ENCODE measurements around the gene GAA. TPM values are rescaled to one million over a fixed set of nuclear protein-coding genes. Genes with fewer than 3 reads are reported as not detected.

Gene GAA
- total RNA-seq (2022; extraction: Qiagen RNA extraction) = 41.2 to 68.6 TPM (median 61.1 TPM) in 5 replicates

GRCh38 chr17:80101011-80101945 lies at the start of gene GAA:
Gene GAA (plus strand): TSS chr17:80101581. CDS start chr17:80104587, 3,006 bp downstream.

DNA sequence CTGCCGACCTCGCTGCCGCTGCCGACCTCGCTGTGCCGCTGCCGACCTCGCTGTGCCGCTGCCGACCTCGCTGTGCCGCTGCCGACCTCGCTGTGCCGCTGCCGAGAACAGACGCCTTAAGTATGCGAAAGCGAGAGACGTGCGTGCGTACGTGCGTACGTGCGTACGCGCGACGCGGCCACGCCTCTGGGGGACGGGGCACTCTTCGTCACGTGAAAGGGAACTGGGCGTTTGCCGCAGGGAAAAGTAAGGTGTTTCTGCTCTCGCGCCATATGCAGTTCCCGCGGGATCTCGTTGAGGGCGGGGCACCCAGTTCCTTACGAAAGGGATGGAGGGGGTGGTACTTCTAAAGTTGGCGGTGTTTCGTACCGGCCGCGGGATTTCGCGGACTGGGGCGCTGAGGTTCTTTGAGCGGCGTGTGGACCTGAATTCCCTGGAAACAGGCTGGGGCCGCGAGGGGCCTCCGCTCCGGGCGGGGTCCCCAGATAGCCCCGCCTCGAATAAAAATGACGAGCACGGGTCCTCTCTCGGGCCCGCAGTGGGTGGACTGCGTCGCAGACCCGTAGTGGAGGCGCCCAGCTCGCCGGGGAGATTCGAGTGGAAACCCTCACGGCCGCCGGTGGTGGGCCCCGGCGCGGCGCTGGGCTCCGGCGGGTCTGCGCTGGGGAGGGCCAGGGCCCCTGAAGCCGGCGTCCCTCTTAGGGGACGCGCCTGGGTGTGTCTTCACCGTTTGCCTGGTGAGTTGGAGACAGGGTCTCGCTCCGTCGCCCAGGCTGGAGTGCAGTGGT lies 45.8 kb downstream of the GAA start, which contains the start of gene EIF4A3:
Gene EIF4A3, minus strand, starts transcription at position 94 of the 788 bp plus-strand sequence. CDS start 167 bp downstream, outside the sequence.

Other genes with a start within 250 kb of the GAA start
- 10.2 to 19.0 TPM (median 17.7 TPM) in 5 replicates for gene TBC1D16, start 65.7 kb upstream of the GAA start, total RNA-seq (2022; extraction: Qiagen RNA extraction)
- 7.0 to 9.4 TPM (median 8.8 TPM) in 5 replicates for gene CCDC40, start 64.9 kb upstream of the GAA start, total RNA-seq (2022; extraction: Qiagen RNA extraction)
- gene EIF4A3, start 45.5 kb downstream of the GAA start, total RNA-seq (2022; extraction: Qiagen RNA extraction) = 203 to 229 TPM (median 219 TPM) in 5 replicates
- gene CARD14, start 68.4 kb downstream of the GAA start, total RNA-seq (2022; extraction: Qiagen RNA extraction) = 0.22 to 0.42 TPM (median 0.38 TPM) in 5 replicates
- gene SGSH, start 118.8 kb downstream of the GAA start, total RNA-seq (2022; extraction: Qiagen RNA extraction) = 17.6 to 25.7 TPM (median 22.6 TPM) in 5 replicates
- gene SLC26A11, start 118.8 kb downstream of the GAA start, total RNA-seq (2022; extraction: Qiagen RNA extraction) = 10.2 to 14.0 TPM (median 12.8 TPM) in 5 replicates
- gene RNF213, start 159.3 kb downstream of the GAA start, total RNA-seq (2022; extraction: Qiagen RNA extraction) = 45.2 to 70.2 TPM (median 64.5 TPM) in 5 replicates